22Rv1 (cell line): ENCODE data around the gene C5orf47.

Experiments used
- H3K27ac ChIP-seq: fragments of 450-650 bp; 2 replicates; pipeline ENCODE4 v1.5.1; 2017
- CTCF ChIP-seq: fragments of 450-650 bp; IDR thresholded peaks from 2 replicates; pipeline ENCODE4 v1.5.1; 2017; ENCODE audit warnings: mild to moderate bottlenecking
- ZFX ChIP-seq: fragments of 450-650 bp; IDR thresholded peaks from 2 replicates; pipeline ENCODE4 v1.6.1; 2017; ENCODE audit warnings: antibody characterized with exemption, borderline replicate concordance

C5orf47 gene

DNA sequence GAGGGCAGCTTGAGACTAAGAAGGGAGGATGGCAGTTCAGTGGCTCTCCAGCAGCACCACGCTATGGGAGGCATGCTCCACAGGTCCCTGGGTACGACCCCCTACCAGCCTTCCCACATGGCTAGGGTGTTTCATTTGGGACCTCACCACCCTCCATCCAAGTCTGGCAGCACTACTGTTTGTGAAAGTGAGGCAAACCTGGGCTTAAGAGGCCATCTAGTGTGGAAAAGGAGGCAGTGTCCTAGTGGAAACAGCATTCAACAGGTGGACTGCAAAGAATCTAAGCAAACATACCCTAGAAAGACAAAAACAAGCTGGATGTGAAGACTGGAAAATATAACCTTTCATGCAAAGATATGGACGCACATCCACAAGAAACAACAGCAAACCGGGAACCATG lies 4.8 kb upstream of the C5orf47 start:
- no peak for TF ChIP-seq ZFX
- peak; percentile 27; the same call in 1 of the 2 replicates for TF ChIP-seq CTCF
- no peak overlapping the region for H3K27ac ChIP-seq

- TF ChIP-seq CTCF (no peak), ZFX (no peak)
- no peak overlapping the region for H3K27ac ChIP-seq
Observed at GRCh38 chr5:173989432-173990082, 587 bp downstream of the C5orf47 start.

- TF ChIP-seq ZFX = no peak
- TF ChIP-seq CTCF = no peak
- no peak overlapping the region for H3K27ac ChIP-seq
Observed at GRCh38 chr5:173997331-173997730, 8.4 kb downstream of the C5orf47 start.

GRCh38 chr5:173998531-173998930 lies 9.6 kb downstream of the C5orf47 start:
- no peak for TF ChIP-seq CTCF
- TF ChIP-seq ZFX = no peak
- H3K27ac ChIP-seq = no peak overlapping the region

DNA sequence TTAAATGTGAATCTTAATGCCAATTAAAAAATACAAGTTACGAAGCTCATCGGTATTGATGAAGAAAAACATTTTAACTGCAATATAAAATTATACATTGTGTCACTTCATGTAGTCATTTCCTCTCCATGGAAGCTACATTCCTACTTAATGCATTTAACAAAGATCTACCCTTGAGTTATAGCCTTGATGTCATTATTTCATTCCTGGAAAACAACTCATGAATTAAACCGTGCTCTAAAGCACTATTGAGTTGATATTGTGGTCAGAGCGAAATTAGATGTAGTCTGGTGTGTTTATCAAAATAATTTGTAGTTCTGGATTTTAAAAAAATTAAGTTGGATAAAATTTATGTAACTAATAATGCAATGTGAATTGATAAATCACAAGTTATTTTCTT lies 11.1 kb downstream of the C5orf47 start:
- TF ChIP-seq CTCF (no peak), ZFX (no peak)
- H3K27ac ChIP-seq = no peak overlapping the region

GRCh38 chr5:174003795-174004194 lies 14.8 kb downstream of the C5orf47 start:
- TF ChIP-seq ZFX = no peak
- TF ChIP-seq CTCF = no peak
- H3K27ac ChIP-seq = no peak overlapping the region

DNA sequence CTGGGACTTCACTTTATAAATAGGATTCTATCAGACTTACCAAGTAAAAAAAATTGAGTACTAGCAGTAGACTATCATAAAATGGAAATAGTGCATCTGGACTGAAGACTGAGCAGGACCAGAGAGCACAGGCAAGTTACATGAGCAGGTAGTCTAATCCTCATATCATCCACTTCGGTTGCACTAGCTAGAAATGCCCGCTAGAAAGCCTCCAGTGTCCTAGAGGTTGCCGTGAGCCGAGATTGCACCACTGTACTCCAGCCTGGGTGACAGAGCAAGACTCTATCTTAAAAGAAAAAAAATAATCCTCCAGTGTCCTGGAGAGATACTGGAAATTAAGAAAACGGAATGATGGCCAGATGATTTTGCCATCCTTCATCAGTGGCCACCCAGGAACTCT lies 20.0 kb downstream of the C5orf47 start:
- no peak for TF ChIP-seq CTCF
- TF ChIP-seq ZFX = no peak
- no peak overlapping the region for H3K27ac ChIP-seq
